Ishikawa (cell line): ENCODE results near the gene STAMBPL1.

Experiments used
- CEBPB ChIP-seq: IDR thresholded peaks from 2 replicates; pipeline ENCODE4 v1.6.1; 2012
- CREB1 ChIP-seq: IDR thresholded peaks from 2 replicates; pipeline ENCODE4 v1.6.1; 2012; ENCODE audit warnings: low read depth
- EGR1 ChIP-seq: IDR thresholded peaks from 2 replicates; pipeline ENCODE4 v1.6.1; 2012
- EP300 ChIP-seq: IDR thresholded peaks from 2 replicates; pipeline ENCODE4 v1.6.1; 2012; ENCODE audit warnings: borderline replicate concordance
- FOXM1 ChIP-seq: IDR thresholded peaks from 2 replicates; pipeline ENCODE4 v1.6.1; 2012; ENCODE audit warnings: low read depth, borderline replicate concordance
- NFIC ChIP-seq: IDR thresholded peaks from 2 replicates; pipeline ENCODE4 v1.6.1; 2012
- RAD21 ChIP-seq: IDR thresholded peaks from 2 replicates; pipeline ENCODE4 v1.6.1; 2012; ENCODE audit warnings: low read depth
- TAF1 ChIP-seq: IDR thresholded peaks from 2 replicates; pipeline ENCODE4 v1.6.1; 2012; ENCODE audit warnings: low read depth, mild to moderate bottlenecking
- TCF12 ChIP-seq: IDR thresholded peaks from 2 replicates; pipeline ENCODE4 v1.6.1; 2012; ENCODE audit warnings: low read depth
- TEAD4 ChIP-seq: IDR thresholded peaks from 2 replicates; pipeline ENCODE4 v1.6.1; 2012
- YY1 ChIP-seq: IDR thresholded peaks from 2 replicates; pipeline ENCODE4 v1.6.1; 2012; ENCODE audit warnings: low read depth
- ZBTB7A ChIP-seq: IDR thresholded peaks from 2 replicates; pipeline ENCODE4 v1.6.1; 2012; ENCODE audit warnings: low read depth
- TF ChIP-seq, protein P1 (sequence below): IDR thresholded peaks from 2 replicates; pipeline ENCODE4 v1.6.1; 2012
- TF ChIP-seq, protein P2 (sequence below): IDR thresholded peaks from 2 replicates; pipeline ENCODE4 v1.6.1; 2012; ENCODE audit warnings: low read depth, mild to moderate bottlenecking
- TF ChIP-seq, protein P3 (sequence below): IDR thresholded peaks from 2 replicates; pipeline ENCODE4 v1.6.1; 2012

The STAMBPL1 gene

DNA sequence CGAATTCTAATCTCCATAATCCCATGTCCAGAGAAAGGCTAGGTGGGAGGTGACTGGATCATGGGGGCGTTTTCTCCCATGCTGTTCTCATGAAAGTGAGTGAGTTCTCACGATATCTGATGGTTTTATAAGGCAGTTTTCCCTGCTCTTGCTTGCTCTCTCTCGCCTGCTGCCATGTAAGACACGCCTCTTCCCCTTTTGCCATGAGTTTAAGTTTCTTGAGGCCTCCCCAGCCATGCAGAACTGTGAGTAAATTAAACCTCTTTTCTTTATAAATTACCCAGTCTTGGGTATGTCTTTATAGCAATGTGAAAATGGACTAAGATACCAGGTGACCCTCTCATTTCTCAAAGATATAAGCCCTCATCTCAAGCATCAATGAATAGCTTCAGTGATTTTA is 73.6 kb downstream of the STAMBPL1 start:
- TF ChIP-seq EP300 (no peak), TEAD4 (no peak), CEBPB (no peak), RAD21 (no peak), YY1 (no peak), TAF1 (no peak)
- TF ChIP-seq, protein P1, sequence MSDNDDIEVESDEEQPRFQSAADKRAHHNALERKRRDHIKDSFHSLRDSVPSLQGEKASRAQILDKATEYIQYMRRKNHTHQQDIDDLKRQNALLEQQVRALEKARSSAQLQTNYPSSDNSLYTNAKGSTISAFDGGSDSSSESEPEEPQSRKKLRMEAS = no peak
- TF ChIP-seq, protein P2, sequence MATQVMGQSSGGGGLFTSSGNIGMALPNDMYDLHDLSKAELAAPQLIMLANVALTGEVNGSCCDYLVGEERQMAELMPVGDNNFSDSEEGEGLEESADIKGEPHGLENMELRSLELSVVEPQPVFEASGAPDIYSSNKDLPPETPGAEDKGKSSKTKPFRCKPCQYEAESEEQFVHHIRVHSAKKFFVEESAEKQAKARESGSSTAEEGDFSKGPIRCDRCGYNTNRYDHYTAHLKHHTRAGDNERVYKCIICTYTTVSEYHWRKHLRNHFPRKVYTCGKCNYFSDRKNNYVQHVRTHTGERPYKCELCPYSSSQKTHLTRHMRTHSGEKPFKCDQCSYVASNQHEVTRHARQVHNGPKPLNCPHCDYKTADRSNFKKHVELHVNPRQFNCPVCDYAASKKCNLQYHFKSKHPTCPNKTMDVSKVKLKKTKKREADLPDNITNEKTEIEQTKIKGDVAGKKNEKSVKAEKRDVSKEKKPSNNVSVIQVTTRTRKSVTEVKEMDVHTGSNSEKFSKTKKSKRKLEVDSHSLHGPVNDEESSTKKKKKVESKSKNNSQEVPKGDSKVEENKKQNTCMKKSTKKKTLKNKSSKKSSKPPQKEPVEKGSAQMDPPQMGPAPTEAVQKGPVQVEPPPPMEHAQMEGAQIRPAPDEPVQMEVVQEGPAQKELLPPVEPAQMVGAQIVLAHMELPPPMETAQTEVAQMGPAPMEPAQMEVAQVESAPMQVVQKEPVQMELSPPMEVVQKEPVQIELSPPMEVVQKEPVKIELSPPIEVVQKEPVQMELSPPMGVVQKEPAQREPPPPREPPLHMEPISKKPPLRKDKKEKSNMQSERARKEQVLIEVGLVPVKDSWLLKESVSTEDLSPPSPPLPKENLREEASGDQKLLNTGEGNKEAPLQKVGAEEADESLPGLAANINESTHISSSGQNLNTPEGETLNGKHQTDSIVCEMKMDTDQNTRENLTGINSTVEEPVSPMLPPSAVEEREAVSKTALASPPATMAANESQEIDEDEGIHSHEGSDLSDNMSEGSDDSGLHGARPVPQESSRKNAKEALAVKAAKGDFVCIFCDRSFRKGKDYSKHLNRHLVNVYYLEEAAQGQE = no peak

DNA sequence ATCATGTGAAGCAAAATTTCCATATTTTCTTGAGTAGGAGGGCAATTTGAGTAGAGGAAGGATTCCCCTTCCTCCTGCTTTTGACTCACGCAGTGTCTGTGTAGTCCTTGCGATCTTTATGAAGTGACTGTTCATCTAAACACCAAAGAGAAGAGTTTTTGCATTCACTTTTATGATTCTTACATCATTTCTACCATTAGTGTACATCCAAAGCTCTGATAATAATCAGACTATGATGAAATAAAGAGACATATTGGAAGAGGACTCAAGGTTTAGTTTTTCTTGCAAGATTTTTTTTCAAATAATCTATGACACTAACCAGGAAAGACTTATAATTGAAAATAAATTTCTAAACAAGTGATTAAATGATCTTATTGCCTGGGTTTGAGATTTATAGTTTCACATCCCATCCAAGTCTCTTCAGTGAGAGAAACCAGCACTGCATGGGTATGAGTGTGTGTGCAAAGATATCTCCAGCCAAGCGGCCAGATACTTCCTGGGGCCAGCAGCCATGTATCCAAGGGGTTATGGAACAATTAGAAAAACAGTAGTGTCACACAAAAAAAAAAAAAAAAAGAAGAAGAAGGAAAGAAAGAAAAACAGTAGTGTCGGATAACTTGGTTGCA is 74.5 kb downstream of the STAMBPL1 start:
- TF ChIP-seq, protein P3, sequence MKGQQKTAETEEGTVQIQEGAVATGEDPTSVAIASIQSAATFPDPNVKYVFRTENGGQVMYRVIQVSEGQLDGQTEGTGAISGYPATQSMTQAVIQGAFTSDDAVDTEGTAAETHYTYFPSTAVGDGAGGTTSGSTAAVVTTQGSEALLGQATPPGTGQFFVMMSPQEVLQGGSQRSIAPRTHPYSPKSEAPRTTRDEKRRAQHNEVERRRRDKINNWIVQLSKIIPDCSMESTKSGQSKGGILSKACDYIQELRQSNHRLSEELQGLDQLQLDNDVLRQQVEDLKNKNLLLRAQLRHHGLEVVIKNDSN = no peak
- TF ChIP-seq TEAD4 = no peak
- no peak for TF ChIP-seq EGR1

DNA sequence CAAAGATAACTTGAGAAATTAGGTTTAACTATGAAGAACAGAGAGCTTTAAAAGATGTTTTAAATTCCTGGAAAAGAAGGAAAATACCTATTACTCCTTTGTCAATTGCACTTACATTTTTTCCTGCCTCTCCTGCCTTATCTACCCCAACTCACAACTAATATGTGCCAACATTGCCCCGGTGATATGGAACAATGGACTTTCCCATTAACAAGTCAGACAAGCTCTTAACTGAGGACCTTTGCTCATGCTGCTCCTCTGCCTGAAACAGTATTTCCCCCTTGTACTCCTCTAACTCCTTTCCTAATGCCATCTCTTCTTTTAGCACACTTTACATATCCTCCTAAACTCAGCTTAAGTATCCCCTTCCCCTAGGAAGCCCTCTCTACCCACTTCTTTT is 77.3 kb downstream of the STAMBPL1 start:
- TF ChIP-seq CREB1 = no peak
- TF ChIP-seq, protein P3 = no peak
- TF ChIP-seq CEBPB = no peak

DNA sequence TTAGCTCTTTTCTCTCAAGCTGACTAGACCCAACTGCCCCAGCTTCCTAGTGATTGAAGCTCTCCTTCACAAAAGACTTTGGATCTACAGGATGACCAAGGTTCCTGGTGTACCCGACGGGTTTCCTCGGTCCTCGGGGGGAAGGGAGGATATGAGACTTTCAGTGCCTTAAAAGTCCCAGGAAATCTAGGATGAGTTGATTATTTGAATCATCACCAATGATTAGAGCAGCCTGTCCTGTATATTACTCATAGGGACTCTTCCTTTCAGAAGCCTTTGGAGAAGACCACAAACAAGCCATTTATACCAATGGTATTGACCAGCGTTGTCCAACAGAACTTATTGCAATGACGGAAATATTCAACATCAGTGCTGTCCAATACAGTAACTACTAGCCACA is 78.7 kb downstream of the STAMBPL1 start:
- no peak for TF ChIP-seq ZBTB7A
- no peak for TF ChIP-seq CEBPB
- TF ChIP-seq YY1 = no peak
- TF ChIP-seq, protein P1 = no peak
- TF ChIP-seq FOXM1 = no peak
- TF ChIP-seq CREB1 = no peak
- TF ChIP-seq, protein P3 = no peak
- no peak for TF ChIP-seq TAF1
- no peak for TF ChIP-seq NFIC
- no peak for TF ChIP-seq TCF12
- no peak for TF ChIP-seq RAD21
- TF ChIP-seq EP300 = no peak
- TF ChIP-seq TEAD4 = no peak
- TF ChIP-seq EGR1 = no peak
- TF ChIP-seq, protein P2 = no peak

DNA sequence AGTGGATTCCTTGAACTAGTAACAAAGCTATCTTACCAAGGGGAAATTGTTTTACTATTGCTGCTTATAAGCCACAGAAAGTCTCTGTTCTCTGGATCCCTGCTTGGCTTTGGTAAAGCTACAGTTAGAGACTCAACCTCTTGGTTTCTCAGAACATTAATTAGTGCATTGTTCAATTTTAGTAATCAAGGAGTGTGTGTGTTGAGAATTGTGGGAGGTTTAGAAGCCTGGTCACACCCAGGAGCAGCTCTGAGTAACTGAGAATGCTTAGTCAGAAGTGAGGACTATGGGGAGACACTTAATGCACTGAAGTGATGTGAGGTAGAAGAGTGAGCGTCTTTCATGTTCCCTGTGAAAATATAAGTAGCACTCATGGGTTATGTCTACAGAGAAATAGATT is 80.8 kb downstream of the STAMBPL1 start:
- no peak for TF ChIP-seq CREB1
- no peak for TF ChIP-seq ZBTB7A
- no peak for TF ChIP-seq TEAD4
- TF ChIP-seq RAD21 = no peak
- no peak for TF ChIP-seq FOXM1
- TF ChIP-seq, protein P1 = no peak
- no peak for TF ChIP-seq TCF12
- TF ChIP-seq EGR1 = no peak
- TF ChIP-seq EP300 = no peak

DNA sequence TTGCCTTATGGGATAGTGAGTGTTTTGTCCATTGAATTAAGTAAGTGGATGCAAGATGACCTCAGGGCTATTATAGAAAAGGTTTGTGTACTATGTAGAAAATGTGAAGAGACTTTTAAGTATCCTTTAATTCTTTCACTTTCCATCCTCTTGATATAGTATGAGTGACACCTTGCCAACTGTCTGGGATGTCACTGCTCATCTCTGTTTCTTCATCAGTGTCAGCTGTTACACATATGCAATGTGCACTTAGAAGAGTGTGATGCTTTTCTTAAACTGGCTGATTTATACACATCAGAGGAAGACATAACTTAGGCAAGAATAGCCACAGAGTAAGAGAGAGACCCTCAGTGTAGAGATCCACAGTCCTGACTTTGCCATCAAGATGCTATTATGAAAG is 81.2 kb downstream of the STAMBPL1 start:
- TF ChIP-seq TAF1 (no peak), RAD21 (no peak)

DNA sequence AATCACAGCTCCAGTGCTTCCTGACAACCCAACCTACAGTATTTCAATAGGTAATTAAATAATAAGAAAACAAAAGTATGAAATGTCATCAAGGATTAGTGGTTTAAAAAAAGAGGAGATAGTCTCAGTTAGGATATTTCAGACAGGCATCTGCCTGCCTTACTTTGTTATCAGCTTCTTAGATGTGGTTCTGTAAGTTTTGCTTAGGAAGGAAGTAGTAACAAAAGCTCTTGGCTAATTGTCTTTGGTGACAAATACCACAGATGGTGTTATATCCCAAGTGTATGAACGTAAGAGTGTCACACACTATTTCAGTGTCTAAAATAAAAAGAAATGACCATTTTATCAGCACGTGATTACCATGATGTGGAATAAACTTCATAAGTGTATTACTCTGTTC is 82.3 kb downstream of the STAMBPL1 start:
- TF ChIP-seq EGR1 (no peak), TEAD4 (no peak), FOXM1 (no peak), CREB1 (no peak), ZBTB7A (no peak), RAD21 (no peak)
- TF ChIP-seq, protein P1 = no peak
- TF ChIP-seq, protein P3 = no peak
